WTC11 (cell line): Measurements from ENCODE around the gene NFX1. TPM values are rescaled to one million over a fixed set of nuclear protein-coding genes. Genes with fewer than 3 reads are reported as not detected.

Experiments used
- ATAC-seq: fragments of 200-7000 bp; cut with Tn5 transposase; 2 replicates; pipeline ENCODE4 v1.10.0; 2021; ENCODE audit warnings: mild to moderate bottlenecking, moderate library complexity
- CTCF ChIA-PET: fragments of 300-600 bp; sonication (Branson Sonifier 250); formaldehyde crosslinking; loops from one replicate; lab custom pipeline; 2021; ENCODE audit warnings: antibody characterized with exemption; lab: Charles Lee
- POLR2A ChIA-PET: fragments of 350-600 bp; sonication (Branson Sonifier 250); formaldehyde crosslinking; loops from one replicate; lab custom pipeline; 2021; ENCODE audit warnings: antibody characterized with exemption; lab: Charles Lee
- DNase-seq: peaks from one replicate; pipeline ENCODE4 v3.0.0; 2021; ENCODE audit warnings: low spot score
- H3K27ac Mint-ChIP-seq: 2 replicates; pipeline ENCODE4 v1.8.0; 2021; ENCODE audit warnings: mixed read lengths
- H3K27me3 Mint-ChIP-seq: 2 replicates; pipeline ENCODE4 v1.8.0; 2021; ENCODE audit warnings: low read depth, mild to moderate bottlenecking, moderate library complexity, mixed read lengths
- H3K36me3 Mint-ChIP-seq: 2 replicates; pipeline ENCODE4 v1.8.0; 2021; ENCODE audit warnings: mixed read lengths
- H3K4me1 Mint-ChIP-seq: 2 replicates; pipeline ENCODE4 v1.8.0; 2022; ENCODE audit warnings: mixed read lengths
- H3K4me3 Mint-ChIP-seq: 2 replicates; pipeline ENCODE4 v1.8.0; 2021; ENCODE audit warnings: mild to moderate bottlenecking, moderate library complexity, mixed read lengths
- H3K9me3 Mint-ChIP-seq: 2 replicates; pipeline ENCODE4 v1.8.0; 2021; ENCODE audit warnings: mixed read lengths
- AFF4 ChIP-seq: sonication (generic); formaldehyde crosslinking; IDR thresholded peaks from 2 replicates; pipeline ENCODE4 v1.8.1; 2023; ENCODE audit warnings: mild to moderate bottlenecking, missing genetic modification reagents, borderline replicate concordance
- AR ChIP-seq: fragments of 250-450 bp; sonication (Bioruptor Pico); IDR thresholded peaks from 2 replicates; pipeline ENCODE4 v1.9.0; 2021; ENCODE audit warnings: mild to moderate bottlenecking
- ARID4B ChIP-seq: sonication (generic); formaldehyde crosslinking; IDR thresholded peaks from 2 replicates; pipeline ENCODE4 v1.8.0; 2023; ENCODE audit warnings: missing genetic modification reagents, mild to moderate bottlenecking, borderline replicate concordance
- CREB1 ChIP-seq: sonication (generic); formaldehyde crosslinking; IDR thresholded peaks from 2 replicates; pipeline ENCODE4 v1.8.0; 2023; ENCODE audit warnings: mild to moderate bottlenecking, missing genetic modification reagents
- CREM ChIP-seq: sonication (generic); formaldehyde crosslinking; IDR thresholded peaks from 2 replicates; pipeline ENCODE4 v1.8.1; 2022; ENCODE audit warnings: mild to moderate bottlenecking, missing genetic modification reagents, moderate library complexity
- E2F4 ChIP-seq: sonication (generic); formaldehyde crosslinking; IDR thresholded peaks from 2 replicates; pipeline ENCODE4 v1.8.1; 2022; ENCODE audit warnings: low read depth, mild to moderate bottlenecking, moderate library complexity, missing genetic modification reagents, borderline replicate concordance
- E2F5 ChIP-seq: sonication (generic); formaldehyde crosslinking; IDR thresholded peaks from 2 replicates; pipeline ENCODE4 v1.8.1; 2022; ENCODE audit warnings: mild to moderate bottlenecking, moderate library complexity, missing genetic modification reagents
- IRF2 ChIP-seq: sonication (generic); formaldehyde crosslinking; IDR thresholded peaks from 2 replicates; pipeline ENCODE4 v1.8.0; 2022; ENCODE audit warnings: low read depth, missing genetic modification reagents, borderline replicate concordance
- KAT7 ChIP-seq: sonication (generic); formaldehyde crosslinking; IDR thresholded peaks from 2 replicates; pipeline ENCODE4 v1.8.1; 2023; ENCODE audit warnings: missing genetic modification reagents, mild to moderate bottlenecking, borderline replicate concordance
- MXD4 ChIP-seq: fragments of 250-450 bp; sonication (Bioruptor Pico); IDR thresholded peaks from 2 replicates; pipeline ENCODE4 v1.8.0; 2021; ENCODE audit warnings: mild to moderate bottlenecking, moderate library complexity, borderline replicate concordance
- RORB ChIP-seq: fragments of 250-450 bp; sonication (Bioruptor Pico); IDR thresholded peaks from 2 replicates; pipeline ENCODE4 v1.9.0; 2021; ENCODE audit warnings: mild to moderate bottlenecking
- TEAD4 ChIP-seq: sonication (generic); formaldehyde crosslinking; IDR thresholded peaks from 2 replicates; pipeline ENCODE4 v1.8.0; 2022; ENCODE audit warnings: mild to moderate bottlenecking, missing genetic modification reagents
- TP53 ChIP-seq: sonication (generic); formaldehyde crosslinking; IDR thresholded peaks from 2 replicates; pipeline ENCODE4 v1.8.1; 2023; ENCODE audit warnings: mild to moderate bottlenecking, missing genetic modification reagents
- ZBTB21 ChIP-seq: sonication (generic); formaldehyde crosslinking; IDR thresholded peaks from 2 replicates; pipeline ENCODE4 v1.8.1; 2023; ENCODE audit warnings: mild to moderate bottlenecking, missing genetic modification reagents, borderline replicate concordance
- ZNF138 ChIP-seq: sonication (generic); formaldehyde crosslinking; conservative IDR thresholded peaks from 2 replicates; pipeline ENCODE4 v1.8.1; 2022; ENCODE audit warnings: mild to moderate bottlenecking, moderate library complexity, missing genetic modification reagents
- ZNF281 ChIP-seq: sonication (generic); formaldehyde crosslinking; IDR thresholded peaks from 2 replicates; pipeline ENCODE4 v1.8.0; 2023; ENCODE audit warnings: mild to moderate bottlenecking, missing genetic modification reagents
- ZNF317 ChIP-seq: sonication (generic); formaldehyde crosslinking; IDR thresholded peaks from 2 replicates; pipeline ENCODE4 v1.8.1; 2023; ENCODE audit warnings: low read depth, mild to moderate bottlenecking, moderate library complexity, missing genetic modification reagents, borderline replicate concordance
- total RNA-seq: library from RNA; stranded (reverse); gene quantifications from 3 replicates; pipeline ENCODE4 v1.2.3, GENCODE V29; 2021

The NFX1 gene
- total RNA-seq, 1 experiment from 2014 or later, result 30.9 TPM

- no peak for TF ChIP-seq ZNF138 (CRISPR knock-in tag)
- TF ChIP-seq E2F4 (CRISPR knock-in tag), result no peak
- no peak for TF ChIP-seq TP53 (CRISPR knock-in tag)
- no peak for TF ChIP-seq ZBTB21
- TF ChIP-seq AFF4 (CRISPR knock-in tag), result no peak
- TF ChIP-seq IRF2 (CRISPR knock-in tag), result no peak
- TF ChIP-seq MXD4 (CRISPR knock-in tag), result no peak
- TF ChIP-seq AR, result no peak
- TF ChIP-seq E2F5 (CRISPR knock-in tag), result no peak
- TF ChIP-seq, all 79 proteins: peak for 0
- POLR2A ChIA-PET, result no interaction called here
- DNase-seq (no peak), ATAC-seq (no peak)
- Mint-ChIP-seq H3K36me3 (no peaks in the 10 kb centered on the region), H3K27me3 (no peaks in the 10 kb centered on the region), H3K27ac (no peak overlapping the region), H3K4me1 (peaks cover 7% of the 10 kb centered on the region), H3K9me3 (peaks cover under 1% of the 10 kb centered on the region; the same call in 1 of the 2 replicates), H3K4me3 (no peak overlapping the region)
- CTCF ChIA-PET, result interaction anchor here (3.1 to 5.7 kb wide), 4 partner anchors 12 to 43 kb away, joined by 29 to 84 read pairs (median 46); partner anchors contain the start of gene AQP3
Measured at GRCh38 chr9:33416996-33417395, 126.7 kb downstream of the NFX1 start.

- POLR2A ChIA-PET, result no interaction called here
- Mint-ChIP-seq H3K36me3 (no peaks in the 10 kb centered on the region), H3K9me3 (no peaks in the 10 kb centered on the region), H3K4me3 (no peak overlapping the region), H3K27me3 (no peaks in the 10 kb centered on the region), H3K27ac (no peak overlapping the region), H3K4me1 (peaks cover 7% of the 10 kb centered on the region)
- no peak for ATAC-seq
- no peak for DNase-seq
- CTCF ChIA-PET, result interaction anchor here (2.9 kb wide), 1 partner anchor 35 kb away, joined by 27 read pairs; no protein-coding TSS in a partner anchor
- TF ChIP-seq TEAD4 (CRISPR knock-in tag) (no peak), ZNF317 (no peak), KAT7 (CRISPR knock-in tag) (no peak), ARID4B (no peak), IRF2 (CRISPR knock-in tag) (no peak), CREM (CRISPR knock-in tag) (no peak), CREB1 (CRISPR knock-in tag) (no peak), RORB (no peak), ZNF281 (CRISPR knock-in tag) (no peak)
Measured at GRCh38 chr9:33418090-33418489, 127.8 kb downstream of the NFX1 start.
